ENCODE results near the gene KIF7.
"Not testable (repeated sequence)": the region's sequence is repeated elsewhere in the genome, so short reads cannot be mapped to it uniquely, and the experiment has no call there.

The KIF7 gene

GRCh38 chr15:89599021-89599420, 56.2 kb downstream of the KIF7 start:
- DNase-seq = no peak

DNA sequence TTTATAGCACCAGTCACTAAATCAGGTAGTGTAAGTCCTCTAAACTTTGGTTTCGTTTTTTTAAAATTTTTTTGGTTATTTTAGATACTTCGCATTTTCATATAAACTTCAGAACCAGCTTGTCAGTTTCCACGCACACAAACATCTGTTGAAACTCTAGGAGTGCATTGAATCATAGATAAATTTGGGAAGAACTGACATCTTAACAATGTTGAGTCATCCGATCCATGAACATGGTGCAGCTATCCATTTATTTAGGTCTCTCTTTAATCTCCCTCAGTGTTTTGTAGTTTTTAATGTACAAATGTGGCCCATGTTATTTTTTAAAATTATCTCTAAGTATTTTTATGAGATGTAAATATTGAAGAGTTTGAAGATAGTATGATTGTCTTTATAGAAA, 62.2 kb downstream of the KIF7 start:
- DNase-seq = no peak

- no peak for DNase-seq
These were observed 63.4 kb downstream of the KIF7 start for GRCh38 chr15:89591834-89592233.

DNA sequence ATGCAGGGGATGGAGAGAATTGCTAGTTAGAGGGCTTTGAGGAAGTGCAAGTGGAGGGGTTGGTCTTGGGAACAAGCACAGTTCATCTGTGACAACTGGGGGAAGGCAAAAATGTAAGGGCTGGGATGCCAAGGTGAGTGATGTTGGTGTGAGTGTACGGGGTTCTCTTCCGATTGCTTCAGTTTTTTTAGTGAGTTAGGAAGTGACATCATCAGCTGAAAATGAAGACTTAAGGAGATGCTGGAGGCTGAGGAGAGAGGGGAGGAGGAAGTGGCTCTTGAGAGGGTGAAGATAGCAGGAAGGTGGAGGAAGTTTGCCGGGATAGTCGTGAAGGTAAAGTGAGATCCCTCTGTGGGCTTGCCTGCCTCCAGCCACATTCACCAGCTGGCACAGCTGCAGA, 67.3 kb downstream of the KIF7 start:
- DNase-seq = no peak

GRCh38 chr15:89586651-89587050, 68.6 kb downstream of the KIF7 start:
- DNase-seq = no peak

- DNase-seq = not testable (repeated sequence)
These were observed 74.5 kb downstream of the KIF7 start for GRCh38 chr15:89580747-89581146.

GRCh38 chr15:89578146-89578545, 77.1 kb downstream of the KIF7 start:
- DNase-seq = no peak
